ENCODE results near the gene SPATA21. TPM values are rescaled to one million over a fixed set of nuclear protein-coding genes. Genes with fewer than 3 reads are reported as not detected.

The SPATA21 gene
- total RNA-seq, 1 experiment from 2014 or later, result not detected

- Histone ChIP-seq H3K18ac (ENCODE audit: insufficient read length, low read depth, low read length) (peak overlapping the region; percentile 90), H3K23me2 (ENCODE audit: insufficient read length, low read depth, low read length, poor library complexity, severe bottlenecking) (peaks cover 11% of the 10 kb centered on the region), H2BK15ac (ENCODE audit: low read depth, low read length) (no peak overlapping the region), H3K4me2 (ENCODE audit: insufficient read depth, insufficient read length, low read length) (peak overlapping the region; percentile 98), H3K79me1 (ENCODE audit: insufficient read depth, low read depth, low read length, poor library complexity, severe bottlenecking) (peaks cover 6% of the 10 kb centered on the region), H3K9ac (ENCODE audit: extremely low read depth, insufficient read length, low read length) (peak overlapping the region; percentile 89), H3K79me2 (ENCODE audit: insufficient read depth, low read length) (peaks cover 9% of the 10 kb centered on the region; the same call in 1 of the 2 replicates), H4K20me1 (ENCODE audit: control insufficient read depth, insufficient read depth, insufficient read length) (no peaks in the 10 kb centered on the region), H2BK20ac (ENCODE audit: low read depth, low read length, poor library complexity, severe bottlenecking) (no peak overlapping the region), H2AFZ (ENCODE audit: low read length) (no peak overlapping the region), H3K27me3 (ENCODE audit: insufficient read depth, low read length) (no peaks in the 10 kb centered on the region), H3K56ac (ENCODE audit: insufficient read length, low read depth, low read length) (no peak overlapping the region), H4K91ac (ENCODE audit: insufficient read length, low read depth, low read length) (no peak overlapping the region), H2AK5ac (ENCODE audit: insufficient read length, low read length) (no peak overlapping the region), H2BK12ac (ENCODE audit: insufficient read length, low read depth, low read length) (no peak overlapping the region), H3K9me3 (ENCODE audit: control insufficient read depth, low read depth, low read length) (no peaks in the 10 kb centered on the region), H3K14ac (ENCODE audit: insufficient read depth, low read length) (no peak overlapping the region), H3T11ph (ENCODE audit: low read length) (no peak overlapping the region), H3K4ac (ENCODE audit: low read depth, low read length) (no peak overlapping the region), H3K27ac (ENCODE audit: insufficient read length, low read depth, low read length) (no peak overlapping the region), H4K8ac (replicated peaks; ENCODE audit: insufficient read length, low read depth, low read length) (no peak overlapping the region), H3K4me1 (ENCODE audit: insufficient read depth, low read length) (no peaks in the 10 kb centered on the region), H2BK5ac (ENCODE audit: insufficient read length, low read length) (no peak overlapping the region), H4K5ac (ENCODE audit: insufficient read length, low read depth, low read length) (no peak overlapping the region), H2BK120ac (ENCODE audit: low read depth, low read length, poor library complexity, severe bottlenecking) (no peak overlapping the region), H3K23ac (ENCODE audit: insufficient read length, low read depth, low read length) (no peak overlapping the region)
- no peak for TF ChIP-seq CTCF (conservative IDR thresholded peaks at IDR 0.05)
- H3K27me3 Mint-ChIP-seq (ENCODE audit: low read depth), result no peaks in the 10 kb centered on the region
- H3K36me3 Mint-ChIP-seq (ENCODE audit: insufficient read depth in 1 of 3, low read depth in 3 of 3), result no peaks in the 10 kb centered on the region
- no peak for DNase-seq
- no peaks in the 10 kb centered on the region for H3K9me3 Mint-ChIP-seq
- H3K4me1 Mint-ChIP-seq, result peaks cover 17 to 19% of the 10 kb centered on the region in 2 experiments
- peak overlapping the region; percentile 32 to 73 (median 70); a peak in 6 of 7 replicates for H3K27ac Mint-ChIP-seq
- H3K4me3 Mint-ChIP-seq, result peak overlapping the region; percentile 92 to 94
- no CpG with 5 or more reads among the region's 20 CpGs for WGBS (ENCODE audit: extremely low coverage, insufficient read length, low lambda C conversion rate)
Observed at GRCh38 chr1:16351456-16351993, 85.7 kb downstream of the SPATA21 start.
